ENCODE measurements around the gene AOPEP. TPM values are rescaled to one million over a fixed set of nuclear protein-coding genes. Genes with fewer than 3 reads are reported as not detected.

AOPEP gene
- total RNA-seq, 1 donor from 2014 or later = 79.7 TPM

- H3K9me3 ChIP-seq = no peaks in the 10 kb centered on the region
- H3K36me3 ChIP-seq = peaks cover 26% of the 10 kb centered on the region
- TF ChIP-seq CTCF (IDR thresholded peaks at IDR 0.05) = no peak
- peak; percentile 11 for ATAC-seq
- peak; percentile 49 for DNase-seq
- no peaks in the 10 kb centered on the region for H3K27me3 ChIP-seq
- intact Hi-C loops (cut with DNase I) = no loop called here
- peaks cover 32% of the 10 kb centered on the region for H3K4me1 ChIP-seq
- H3K27ac ChIP-seq = peak overlapping the region; percentile 8
- no peak overlapping the region for H3K4me3 ChIP-seq
Measured at GRCh38 chr9:95070549-95071021, 344.1 kb downstream of the AOPEP start.

GRCh38 chr9:95071450-95071849, 345.0 kb downstream of the AOPEP start:
- no peaks in the 10 kb centered on the region for H3K27me3 ChIP-seq
- TF ChIP-seq CTCF (IDR thresholded peaks at IDR 0.05) = no peak
- no peak for DNase-seq
- peaks cover 27% of the 10 kb centered on the region for H3K4me1 ChIP-seq
- H3K4me3 ChIP-seq = no peak overlapping the region
- intact Hi-C loops (cut with DNase I) = no loop called here
- no peak for ATAC-seq
- H3K27ac ChIP-seq = no peak overlapping the region
- no peaks in the 10 kb centered on the region for H3K9me3 ChIP-seq
- peaks cover 29% of the 10 kb centered on the region for H3K36me3 ChIP-seq

GRCh38 chr9:95071925-95072324, 345.4 kb downstream of the AOPEP start:
- Histone ChIP-seq H3K9me3 (no peaks in the 10 kb centered on the region), H3K36me3 (peaks cover 25% of the 10 kb centered on the region), H3K27me3 (no peaks in the 10 kb centered on the region), H3K27ac (no peak overlapping the region), H3K4me1 (peaks cover 24% of the 10 kb centered on the region), H3K4me3 (no peak overlapping the region)
- DNase-seq (no peak), ATAC-seq (no peak)
- TF ChIP-seq CTCF (IDR thresholded peaks at IDR 0.05) = no peak
- intact Hi-C loops (cut with DNase I) = no loop called here

GRCh38 chr9:95073042-95073607, 346.6 kb downstream of the AOPEP start:
- intact Hi-C loops (cut with DNase I) = no loop called here
- ATAC-seq = peak; percentile 36

GRCh38 chr9:95073918-95074317, 347.4 kb downstream of the AOPEP start:
- H3K27me3 ChIP-seq = no peaks in the 10 kb centered on the region
- intact Hi-C loops (cut with DNase I) = no loop called here

More at GRCh38 chr9:95073042-95073607, 346.6 kb downstream of the AOPEP start:
- Histone ChIP-seq H3K27ac (no peak overlapping the region), H3K27me3 (no peaks in the 10 kb centered on the region), H3K4me1 (peaks cover 30% of the 10 kb centered on the region), H3K36me3 (peaks cover 14% of the 10 kb centered on the region), H3K4me3 (no peak overlapping the region), H3K9me3 (no peaks in the 10 kb centered on the region)
- DNase-seq = peak; percentile 57
- TF ChIP-seq CTCF (IDR thresholded peaks at IDR 0.05) = no peak

More at GRCh38 chr9:95073918-95074317, 347.4 kb downstream of the AOPEP start:
- Histone ChIP-seq H3K9me3 (no peaks in the 10 kb centered on the region), H3K4me1 (peaks cover 29% of the 10 kb centered on the region), H3K27ac (no peak overlapping the region), H3K4me3 (no peak overlapping the region), H3K36me3 (peaks cover 7% of the 10 kb centered on the region)
- no peak for TF ChIP-seq CTCF (IDR thresholded peaks at IDR 0.05)
- ATAC-seq (no peak), DNase-seq (no peak)

Measured in upper lobe of right lung (tissue), 1 donor.